ENCODE results near the gene UGGT1. TPM values are rescaled to one million over a fixed set of nuclear protein-coding genes. Genes with fewer than 3 reads are reported as not detected.

Gene UGGT1
- total and polyA plus RNA-seq, 9 of the 15 experiments (the other 6 are each of a cell fraction or from before 2014, with no cell fraction given): 5.1 to 56.4 (median 37.9) TPM

DNA sequence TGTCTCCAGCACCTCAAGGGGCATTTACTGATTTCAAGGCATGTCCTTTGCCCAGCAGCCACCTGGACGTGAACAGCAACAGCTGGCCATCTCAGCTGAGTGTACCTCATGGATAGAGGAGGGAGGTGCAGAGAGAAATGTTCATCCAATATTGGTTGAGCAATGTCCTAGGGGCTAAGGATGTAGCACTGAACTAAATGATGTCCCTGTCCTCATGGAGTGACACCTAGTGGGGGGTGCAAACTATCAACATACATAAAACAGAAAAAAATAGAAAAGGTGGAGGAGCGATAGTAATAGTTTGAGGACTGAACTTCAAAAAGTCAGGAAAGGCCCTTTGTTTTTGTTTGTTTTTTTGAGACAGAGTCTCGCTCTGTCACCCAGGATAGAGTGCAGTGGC is 4.8 kb upstream of the UGGT1 start:
- DNase-seq (ENCODE audit: extremely low read depth in 1 of 4, low spot score in 3 of 4) (no peak), ATAC-seq (no peak), FAIRE-seq (no peak)
- CTCF ChIA-PET (ENCODE audit: low intra/inter-chr PET ratio): interaction anchor here (0.6 kb wide), 1 partner anchor 52 kb away, joined by 5 read pairs; no protein-coding TSS in a partner anchor
- no peaks in the 10 kb centered on the region for H3K36me3 ChIP-seq (ENCODE audit: control insufficient read depth, insufficient read depth, low read length)
- no peaks in the 10 kb centered on the region for H3K27me3 ChIP-seq (ENCODE audit: control insufficient read depth in 2 of 2, insufficient read depth in 2 of 2, low read length in 2 of 2)
- TF ChIP-seq NFE2L1 (tag; IDR thresholded peaks at IDR 0.05; ENCODE audit: borderline replicate concordance, low read depth): no peak
- TF ChIP-seq, protein P1, sequence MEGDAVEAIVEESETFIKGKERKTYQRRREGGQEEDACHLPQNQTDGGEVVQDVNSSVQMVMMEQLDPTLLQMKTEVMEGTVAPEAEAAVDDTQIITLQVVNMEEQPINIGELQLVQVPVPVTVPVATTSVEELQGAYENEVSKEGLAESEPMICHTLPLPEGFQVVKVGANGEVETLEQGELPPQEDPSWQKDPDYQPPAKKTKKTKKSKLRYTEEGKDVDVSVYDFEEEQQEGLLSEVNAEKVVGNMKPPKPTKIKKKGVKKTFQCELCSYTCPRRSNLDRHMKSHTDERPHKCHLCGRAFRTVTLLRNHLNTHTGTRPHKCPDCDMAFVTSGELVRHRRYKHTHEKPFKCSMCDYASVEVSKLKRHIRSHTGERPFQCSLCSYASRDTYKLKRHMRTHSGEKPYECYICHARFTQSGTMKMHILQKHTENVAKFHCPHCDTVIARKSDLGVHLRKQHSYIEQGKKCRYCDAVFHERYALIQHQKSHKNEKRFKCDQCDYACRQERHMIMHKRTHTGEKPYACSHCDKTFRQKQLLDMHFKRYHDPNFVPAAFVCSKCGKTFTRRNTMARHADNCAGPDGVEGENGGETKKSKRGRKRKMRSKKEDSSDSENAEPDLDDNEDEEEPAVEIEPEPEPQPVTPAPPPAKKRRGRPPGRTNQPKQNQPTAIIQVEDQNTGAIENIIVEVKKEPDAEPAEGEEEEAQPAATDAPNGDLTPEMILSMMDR (IDR thresholded peaks at IDR 0.05 in 2 of 3, conservative IDR thresholded peaks at IDR 0.05 in 1 of 3; ENCODE audit: insufficient read depth in 2 of 3, low read depth in 1 of 3, low read length in 3 of 3): peak in 1 of 3 experiments; percentile 19; a peak in 2 of 6 replicates
- TF ChIP-seq ZNF384 (IDR thresholded peaks at IDR 0.05; ENCODE audit: low read depth, low read length): peak; percentile 63
- in situ Hi-C loops (cut with MboI): no loop called here
- intact Hi-C loops (cut with micrococcal nuclease): no loop called here
- H3K27ac ChIP-seq (ENCODE audit: extremely low read depth, low read depth, low read length): no peak overlapping the region
- H3K4me3 ChIP-seq: no peak overlapping the region
- no peaks in the 10 kb centered on the region for H3K9me1 ChIP-seq (ENCODE audit: control insufficient read depth, insufficient read depth, low read length)
- no peak overlapping the region for H3K9ac ChIP-seq (ENCODE audit: insufficient read depth in 1 of 2, low read depth in 2 of 2, low read length in 2 of 2)
- 0 out of 5 replicates have a peak, but pooled peaks cover 0 to 6% of the 10 kb centered on the region in 2 experiments for H3K4me1 ChIP-seq (replicated peaks in 1 of 2; ENCODE audit: control insufficient read depth in 2 of 2, insufficient read depth in 2 of 2, low read length in 2 of 2)
- H2AFZ ChIP-seq (ENCODE audit: low read depth, low read length): no peak overlapping the region; the same call in 1 of the 2 replicates
- no peak overlapping the region for H3K4me2 ChIP-seq (ENCODE audit: insufficient read depth, low read length)
- H3K79me2 ChIP-seq (ENCODE audit: control insufficient read depth, insufficient read depth, low read length): peaks cover 3% of the 10 kb centered on the region
- 50% methylated on average over 3 of the region's 3 CpGs for WGBS (ENCODE audit: insufficient coverage, low coverage, missing lambda C conversion rate)
- no peaks in the 10 kb centered on the region for H4K20me1 ChIP-seq (replicated peaks; ENCODE audit: control insufficient read depth, insufficient read depth, low read length)
- POLR2A ChIA-PET: no interaction called here
- peaks cover 4% of the 10 kb centered on the region; the same call in 1 of the 2 replicates for H3K9me3 ChIP-seq (replicated peaks; ENCODE audit: control insufficient read depth, insufficient read depth, low read depth, low read length)
- no TSS peak for BruUV-seq (replicated peaks)
